Lower lobe of right lung (tissue), 2 donors: Measurements from ENCODE around the gene RUNX1. TPM values are rescaled to one million over a fixed set of nuclear protein-coding genes. Genes with fewer than 3 reads are reported as not detected.

Experiments
- ATAC-seq, 2 donors: fragments of 200-7000 bp; cut with Tn5 transposase; one replicate each; pipeline ENCODE4 v1.9.1; 2020 to 2022; ENCODE audit warnings: mild to moderate bottlenecking in 2 of 2, moderate library complexity in 2 of 2
- DNase-seq: peaks from one replicate; pipeline ENCODE4 v3.0.0-alpha.2; 2020
- H3K27ac ChIP-seq: fragments of 200-600 bp; one replicate; pipeline ENCODE4 v1.8.0; 2022
- H3K27me3 ChIP-seq: fragments of 200-600 bp; one replicate; pipeline ENCODE4 v1.8.0; 2022; ENCODE audit warnings: low read depth
- H3K36me3 ChIP-seq: fragments of 200-600 bp; one replicate; pipeline ENCODE4 v1.8.0; 2022; ENCODE audit warnings: mild to moderate bottlenecking
- H3K4me1 ChIP-seq: fragments of 200-600 bp; one replicate; pipeline ENCODE4 v1.8.0; 2022
- H3K4me3 ChIP-seq: fragments of 200-600 bp; one replicate; pipeline ENCODE4 v1.8.0; 2022; ENCODE audit warnings: mild to moderate bottlenecking
- H3K9me3 ChIP-seq: fragments of 200-600 bp; one replicate; pipeline ENCODE4 v1.8.0; 2022
- CTCF ChIP-seq: fragments of 200-600 bp; IDR thresholded peaks from one replicate; pipeline ENCODE4 v1.8.0; 2022; ENCODE audit warnings: antibody characterized with exemption, mild to moderate bottlenecking
- intact Hi-C: fragments of 100-400 bp; cut with DNase I; formaldehyde crosslinking; loops from one replicate; pipeline ENCODE4 v1.11.0; 2022
- total RNA-seq: library from RNA; stranded (reverse); fragmentation: NEBNext Ultra II Directional; extraction: Animal tissue kit (Norgen Biotek cat#: 25700); gene quantifications from one replicate; pipeline ENCODE4 v1.2.1, GENCODE V29; 2021
- donor health status: DM: no; HTN: yes; CAD: no; lungs with severe emphysema.

Gene RUNX1
- total RNA-seq, 1 donor from 2014 or later = 110 TPM

- no peaks in the 10 kb centered on the region for H3K27me3 ChIP-seq
- TF ChIP-seq CTCF = no peak
- no peaks in the 10 kb centered on the region for H3K9me3 ChIP-seq
- no peaks in the 10 kb centered on the region for H3K36me3 ChIP-seq
- DNase-seq = no peak
- H3K4me1 ChIP-seq = peaks cover 12% of the 10 kb centered on the region
- intact Hi-C loops = no loop called here
- H3K4me3 ChIP-seq = no peak overlapping the region
- no peak overlapping the region for H3K27ac ChIP-seq
- no peak for ATAC-seq
These were observed 28.2 kb downstream of the RUNX1 start for GRCh38 chr21:35020902-35021301.

- ATAC-seq = no peak
- Histone ChIP-seq H3K4me1 (peaks cover 7% of the 10 kb centered on the region), H3K4me3 (no peak overlapping the region), H3K27me3 (no peaks in the 10 kb centered on the region), H3K27ac (no peak overlapping the region), H3K36me3 (no peaks in the 10 kb centered on the region), H3K9me3 (no peaks in the 10 kb centered on the region)
- intact Hi-C loops = no loop called here
- DNase-seq = no peak
- no peak for TF ChIP-seq CTCF
These were observed 28.7 kb downstream of the RUNX1 start for GRCh38 chr21:35020436-35020835.

- no peaks in the 10 kb centered on the region for H3K27me3 ChIP-seq
- intact Hi-C loops = no loop called here
- no peaks in the 10 kb centered on the region for H3K4me1 ChIP-seq
- no peak for TF ChIP-seq CTCF
- H3K4me3 ChIP-seq = no peak overlapping the region
- no peaks in the 10 kb centered on the region for H3K36me3 ChIP-seq
- DNase-seq (no peak), ATAC-seq (peak; percentile 63 to 82)
- H3K9me3 ChIP-seq = no peaks in the 10 kb centered on the region
- no peak overlapping the region for H3K27ac ChIP-seq
These were observed 29.5 kb downstream of the RUNX1 start for GRCh38 chr21:35019631-35020032.

GRCh38 chr21:35017256-35017655, 31.8 kb downstream of the RUNX1 start:
- DNase-seq (no peak), ATAC-seq (no peak)
- Histone ChIP-seq H3K4me1 (no peaks in the 10 kb centered on the region), H3K27ac (no peak overlapping the region), H3K27me3 (no peaks in the 10 kb centered on the region), H3K36me3 (no peaks in the 10 kb centered on the region), H3K4me3 (no peak overlapping the region), H3K9me3 (no peaks in the 10 kb centered on the region)
- intact Hi-C loops = no loop called here
- TF ChIP-seq CTCF = no peak

GRCh38 chr21:35016517-35017188, 32.4 kb downstream of the RUNX1 start:
- Histone ChIP-seq H3K27ac (no peak overlapping the region), H3K4me3 (no peak overlapping the region), H3K9me3 (no peaks in the 10 kb centered on the region), H3K4me1 (no peaks in the 10 kb centered on the region), H3K36me3 (no peaks in the 10 kb centered on the region), H3K27me3 (no peaks in the 10 kb centered on the region)
- ATAC-seq = no peak
- TF ChIP-seq CTCF = no peak
- DNase-seq = no peak
- intact Hi-C loops = no loop called here
